ENCODE data around the gene BRSK1.

DNA sequence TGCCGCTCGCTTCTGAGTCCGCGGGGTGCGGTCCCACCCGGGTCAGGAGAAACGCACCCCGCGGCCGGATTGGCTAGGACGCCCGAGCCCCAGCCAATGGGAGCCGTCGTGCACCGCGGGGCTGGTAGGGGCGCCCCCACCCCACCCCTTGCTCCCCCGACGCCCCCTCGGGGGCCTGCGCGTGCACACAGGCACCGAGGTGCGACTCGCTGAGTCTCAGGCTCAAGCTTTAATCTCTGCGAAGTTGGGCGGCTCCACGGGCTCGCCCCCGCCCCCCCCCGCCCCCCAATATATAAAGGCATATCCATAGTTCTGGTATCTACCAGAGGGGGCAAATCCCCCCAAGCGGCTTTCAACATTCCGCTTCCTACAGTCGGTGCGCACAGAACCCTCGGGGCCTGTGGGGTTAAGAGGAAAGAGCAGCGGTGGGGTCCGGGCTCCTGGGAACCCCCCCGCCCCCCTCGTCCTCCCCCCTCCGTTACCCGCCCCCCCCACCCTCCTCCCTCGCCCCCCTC, 71.0 kb downstream of the BRSK1 start, which contains the start of gene COX6B2:
- TF ChIP-seq, protein P1, sequence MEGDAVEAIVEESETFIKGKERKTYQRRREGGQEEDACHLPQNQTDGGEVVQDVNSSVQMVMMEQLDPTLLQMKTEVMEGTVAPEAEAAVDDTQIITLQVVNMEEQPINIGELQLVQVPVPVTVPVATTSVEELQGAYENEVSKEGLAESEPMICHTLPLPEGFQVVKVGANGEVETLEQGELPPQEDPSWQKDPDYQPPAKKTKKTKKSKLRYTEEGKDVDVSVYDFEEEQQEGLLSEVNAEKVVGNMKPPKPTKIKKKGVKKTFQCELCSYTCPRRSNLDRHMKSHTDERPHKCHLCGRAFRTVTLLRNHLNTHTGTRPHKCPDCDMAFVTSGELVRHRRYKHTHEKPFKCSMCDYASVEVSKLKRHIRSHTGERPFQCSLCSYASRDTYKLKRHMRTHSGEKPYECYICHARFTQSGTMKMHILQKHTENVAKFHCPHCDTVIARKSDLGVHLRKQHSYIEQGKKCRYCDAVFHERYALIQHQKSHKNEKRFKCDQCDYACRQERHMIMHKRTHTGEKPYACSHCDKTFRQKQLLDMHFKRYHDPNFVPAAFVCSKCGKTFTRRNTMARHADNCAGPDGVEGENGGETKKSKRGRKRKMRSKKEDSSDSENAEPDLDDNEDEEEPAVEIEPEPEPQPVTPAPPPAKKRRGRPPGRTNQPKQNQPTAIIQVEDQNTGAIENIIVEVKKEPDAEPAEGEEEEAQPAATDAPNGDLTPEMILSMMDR (IDR thresholded peaks at IDR 0.05), result no peak
- no peak for TF ChIP-seq ZFX (IDR thresholded peaks at IDR 0.05; ENCODE audit: borderline replicate concordance)

Measured in 22Rv1 (cell line).